EL (cell line): ENCODE data around the gene C20orf202.
"Not testable (repeated sequence)": the region's sequence is repeated elsewhere in the genome, so short reads cannot be mapped to it uniquely, and the experiment has no call there.

Experiments
- DNase-seq: peaks from one replicate; pipeline ENCODE4 v3.0.0-alpha.2; 2016

The C20orf202 gene

DNA sequence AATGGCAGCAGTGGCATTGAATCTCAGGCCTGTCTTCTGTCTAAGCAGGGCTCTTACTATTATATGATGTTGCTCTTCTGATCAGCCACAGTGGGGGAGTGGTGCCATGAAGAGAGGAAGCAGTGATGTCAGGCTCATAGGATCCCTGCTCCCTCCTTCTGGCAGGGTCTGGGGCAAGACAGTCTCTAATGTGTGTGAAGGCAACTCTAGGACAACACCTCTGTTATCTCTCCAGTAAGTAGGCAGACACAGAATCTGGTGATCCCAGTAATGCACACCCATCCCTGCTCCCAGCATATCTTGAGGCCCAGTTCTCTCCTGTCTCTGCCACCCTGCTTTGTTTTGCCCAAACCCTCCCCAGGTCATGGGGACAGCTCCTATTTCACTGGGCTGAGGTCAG, 8.8 kb downstream of the C20orf202 start:
- no peak for DNase-seq

- DNase-seq, result peak; percentile 69
Observed at GRCh38 chr20:1212607-1213396, 9.5 kb downstream of the C20orf202 start.

DNA sequence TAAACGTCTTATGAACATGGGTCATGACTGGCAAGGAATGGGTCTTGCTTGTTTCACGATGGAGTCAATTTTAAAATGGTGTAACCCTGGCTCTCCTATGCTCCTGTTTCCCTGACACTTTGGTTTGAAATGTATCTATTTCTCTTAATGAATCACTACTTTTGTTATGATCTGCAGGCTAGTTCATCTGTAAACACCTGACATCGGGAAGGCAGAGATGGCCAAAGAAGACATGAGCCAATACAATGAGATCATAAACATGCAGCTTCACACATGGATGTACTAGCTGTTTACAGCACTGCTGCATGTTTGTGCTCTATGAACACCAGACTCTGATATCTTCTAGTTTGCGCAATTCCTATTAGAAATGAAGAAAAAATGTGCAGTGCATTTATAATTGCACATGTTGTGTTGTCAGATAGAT, 11.6 kb downstream of the C20orf202 start:
- DNase-seq, result no peak

DNA sequence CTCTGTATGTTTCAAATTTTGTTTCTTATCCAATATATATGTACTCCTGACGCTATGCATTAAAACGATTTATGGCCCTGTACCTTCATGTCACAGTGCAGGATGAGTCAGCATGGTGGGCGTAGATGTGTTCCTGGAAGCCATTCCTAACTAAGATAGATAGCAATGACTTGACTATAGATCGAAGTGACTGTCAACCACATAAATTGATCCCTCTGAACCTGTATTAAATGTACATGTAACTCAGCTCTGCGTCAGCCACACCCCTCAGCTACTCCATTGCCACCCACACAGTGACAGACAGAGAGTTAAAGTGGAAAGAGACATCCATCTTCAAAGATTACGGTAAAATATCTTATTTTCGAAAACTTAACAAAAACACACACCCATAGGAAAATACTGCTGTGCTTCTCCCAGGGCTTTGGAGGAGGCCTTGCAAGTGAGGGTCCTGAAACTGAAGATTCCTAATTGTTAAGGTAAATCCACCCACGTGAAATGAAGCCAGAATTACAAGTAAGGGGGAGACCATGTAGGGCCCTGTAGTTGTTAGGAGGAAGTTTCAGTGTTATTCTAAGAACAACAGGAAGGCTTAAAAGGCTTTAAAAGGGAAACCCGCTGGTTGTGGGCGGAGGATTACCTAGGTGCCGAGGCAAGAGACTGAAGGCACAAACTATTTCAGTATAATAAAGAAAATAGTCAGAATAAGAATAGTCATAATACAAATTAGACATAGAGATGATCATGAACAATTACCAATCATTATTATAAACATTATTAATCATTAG, 12.3 kb downstream of the C20orf202 start:
- no peak for DNase-seq

DNA sequence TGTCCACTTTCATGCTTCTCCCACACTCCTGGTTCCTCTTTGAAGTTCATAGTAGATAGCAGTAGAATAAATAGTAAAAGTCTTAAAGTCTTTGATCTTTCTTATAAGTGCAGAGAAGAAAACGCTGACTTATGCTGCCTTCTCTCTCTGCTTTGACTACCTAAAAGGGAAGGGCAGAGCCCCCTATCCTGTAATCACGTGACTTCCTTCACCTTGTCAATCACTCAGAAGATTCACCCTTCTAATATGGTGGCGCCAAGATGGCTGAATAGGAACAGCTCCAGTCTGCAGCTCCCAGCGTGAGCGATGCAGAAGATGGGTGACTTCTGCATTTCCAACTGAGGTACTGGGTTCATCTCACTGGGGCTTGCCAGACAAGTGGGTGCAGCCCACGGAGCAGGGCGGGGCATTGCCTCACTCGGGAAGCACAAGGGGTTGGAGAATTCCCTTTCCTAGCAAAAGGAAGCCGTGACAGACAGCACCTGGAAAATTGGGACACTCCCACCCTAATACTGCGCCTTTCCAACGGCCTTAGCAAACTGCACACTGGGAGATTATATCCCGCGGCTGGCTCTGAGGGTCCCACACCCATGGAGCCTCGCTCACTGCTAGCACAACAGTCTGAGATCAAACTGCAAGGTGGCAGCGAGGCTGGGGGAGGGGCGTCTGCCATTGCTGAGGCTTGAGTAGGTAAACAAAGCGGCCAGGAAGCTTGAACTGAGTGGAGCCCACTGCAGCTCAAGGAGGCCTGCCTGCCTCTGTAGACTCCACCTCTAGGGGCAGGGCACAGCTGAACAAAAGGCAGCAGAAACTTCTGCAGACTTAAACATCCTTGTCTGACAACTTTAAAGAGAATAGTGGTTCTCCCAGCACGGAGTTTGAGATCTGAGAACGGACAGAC, 13.5 kb downstream of the C20orf202 start:
- not testable (repeated sequence) for DNase-seq

- not testable (repeated sequence) for DNase-seq
Observed at GRCh38 chr20:1222750-1223149, 19.5 kb downstream of the C20orf202 start.

DNA sequence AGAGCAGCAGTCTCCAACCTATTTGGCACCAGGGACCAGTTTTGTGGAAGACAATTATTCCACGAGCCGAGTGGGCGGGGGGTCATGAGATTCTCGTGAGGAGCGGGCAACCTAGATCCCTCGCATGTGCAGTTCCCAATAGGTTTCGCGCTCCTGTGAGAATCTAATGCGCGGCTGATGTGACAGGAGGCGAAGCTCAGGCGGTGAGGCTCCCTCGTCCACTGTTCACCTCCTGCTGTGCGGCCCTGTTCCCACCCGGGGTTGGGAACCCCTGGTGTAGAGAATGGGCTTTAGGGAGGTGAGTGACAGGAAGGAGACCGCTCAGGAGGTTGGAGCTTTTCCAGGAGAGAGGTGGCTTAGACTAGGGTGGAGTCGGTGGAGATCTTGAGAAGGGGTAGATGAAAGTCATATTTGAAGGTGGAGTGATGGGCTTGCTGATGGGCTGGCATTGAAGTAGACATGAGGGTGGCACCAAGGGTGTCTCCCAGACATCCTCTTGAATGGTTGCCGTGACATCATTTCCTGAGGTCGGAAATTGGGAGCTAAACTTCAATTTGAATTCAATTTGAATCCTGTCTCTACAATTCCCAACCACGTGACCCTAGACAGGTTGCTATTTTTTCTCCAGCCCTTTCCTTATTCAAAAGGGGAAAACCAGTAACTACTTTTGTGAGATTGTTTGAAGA, 21.1 kb downstream of the C20orf202 start:
- no peak for DNase-seq

DNA sequence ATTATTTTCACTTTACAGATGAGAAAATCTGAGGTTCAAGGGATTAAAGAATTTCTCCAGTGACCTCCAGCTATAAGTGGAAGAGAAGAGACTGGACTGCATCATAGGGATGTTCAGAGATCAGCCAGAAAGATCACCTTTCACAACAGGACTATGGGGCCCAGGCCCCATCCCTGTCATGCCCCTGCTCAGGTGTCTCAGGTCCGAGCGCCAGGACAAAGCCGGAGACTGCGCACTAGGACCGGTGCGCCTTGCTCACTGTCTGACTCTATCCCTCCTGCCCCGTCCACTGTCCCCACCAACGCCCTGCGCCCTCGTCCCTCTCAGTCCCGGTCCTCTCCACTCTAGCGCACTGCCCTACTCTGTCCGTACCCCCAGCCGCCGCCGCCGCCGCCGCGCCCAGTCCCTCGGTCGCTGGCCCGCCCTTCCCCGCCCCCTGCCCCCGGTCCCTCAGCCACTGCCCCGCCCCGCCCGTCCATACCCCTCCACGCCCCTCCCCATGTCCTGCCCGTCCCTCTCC, 22.1 kb downstream of the C20orf202 start:
- no peak for DNase-seq

- DNase-seq, result peak; percentile 75
Observed at GRCh38 chr20:1225783-1226654, 22.8 kb downstream of the C20orf202 start, which contains the start of gene RAD21L1. RAD21L1 (plus strand) TSS chr20:1226044; CDS start chr20:1228454, 2,410 bp downstream.

DNA sequence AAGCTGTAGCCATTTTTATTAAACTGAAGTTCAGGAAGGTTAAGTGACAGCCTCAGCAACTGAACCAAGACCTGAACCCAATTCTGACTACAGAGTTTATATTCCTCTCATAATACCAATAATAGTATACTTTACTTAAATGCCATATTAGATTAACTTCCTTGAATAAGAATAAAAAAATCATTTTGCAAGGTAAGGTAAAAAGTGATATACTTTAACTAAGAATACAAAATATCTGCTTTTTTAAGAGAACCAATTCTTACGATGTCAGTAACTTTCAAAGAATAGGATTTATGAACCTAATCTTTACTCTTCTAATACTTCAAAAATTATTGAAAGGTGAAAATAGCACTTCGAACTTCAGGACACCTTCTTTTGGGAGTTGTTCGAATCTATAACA, 26.3 kb downstream of the C20orf202 start:
- DNase-seq, result no peak

- DNase-seq, result no peak
Observed at GRCh38 chr20:1232286-1233111, 29.2 kb downstream of the C20orf202 start.

- DNase-seq, result no peak
Observed at GRCh38 chr20:1240549-1240948, 37.3 kb downstream of the C20orf202 start.

DNA sequence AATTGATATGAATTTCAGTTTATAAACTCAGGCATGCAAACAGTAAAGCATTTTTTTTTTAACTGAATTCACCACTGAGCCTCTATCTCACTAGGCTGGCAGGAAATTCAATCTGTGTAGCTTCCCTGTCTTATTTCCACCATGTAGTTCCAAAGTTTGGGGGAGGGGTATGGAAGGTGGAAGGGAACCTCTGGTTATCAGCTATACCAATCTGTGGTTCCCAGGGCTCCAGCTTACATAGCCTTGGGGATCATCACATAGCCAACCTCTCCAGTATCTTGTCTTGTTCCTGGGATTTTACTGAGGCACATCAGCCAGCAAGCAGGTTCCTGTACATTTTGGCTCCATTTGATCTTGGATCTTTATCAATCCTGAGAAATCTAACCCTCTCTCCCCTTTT, 38.2 kb downstream of the C20orf202 start:
- peak; percentile 24 for DNase-seq

DNA sequence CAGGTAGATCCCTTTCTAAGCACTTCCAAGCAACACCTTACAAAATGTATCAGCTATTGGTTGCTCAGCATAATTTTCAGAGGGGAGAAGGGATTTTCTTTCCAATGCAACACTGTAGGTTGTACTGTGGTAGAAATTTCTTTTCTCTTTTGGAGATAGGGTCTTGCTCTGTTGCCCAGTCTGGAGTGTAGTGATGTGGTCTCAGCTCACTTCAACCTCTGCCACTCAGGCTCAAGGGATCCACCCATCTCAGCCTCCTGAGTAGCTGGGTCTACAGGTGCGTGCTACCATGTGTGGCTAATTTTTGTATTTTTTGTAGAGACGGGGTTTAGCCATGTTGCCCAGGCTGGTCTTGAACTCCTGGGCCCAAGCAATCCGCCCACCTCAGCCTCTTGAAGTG, 38.8 kb downstream of the C20orf202 start:
- no peak for DNase-seq

DNA sequence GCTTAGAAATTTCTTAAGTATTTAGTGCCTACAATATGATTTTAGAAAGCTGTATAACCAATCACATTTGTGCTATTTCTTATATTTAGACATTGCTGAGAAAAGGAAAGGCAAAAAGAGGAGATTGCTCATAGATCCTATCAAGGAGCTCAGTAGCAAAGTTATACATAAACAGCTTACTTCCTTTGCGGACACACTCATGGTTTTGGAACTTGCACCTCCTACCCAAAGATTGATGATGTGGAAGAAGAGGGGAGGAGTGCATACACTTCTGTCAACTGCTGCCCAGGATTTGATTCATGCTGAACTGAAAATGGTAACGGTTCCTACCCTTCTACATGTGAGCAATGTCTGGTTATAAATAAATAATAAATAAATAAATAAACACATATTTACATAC, 39.3 kb downstream of the C20orf202 start:
- DNase-seq, result peak; percentile 91

DNA sequence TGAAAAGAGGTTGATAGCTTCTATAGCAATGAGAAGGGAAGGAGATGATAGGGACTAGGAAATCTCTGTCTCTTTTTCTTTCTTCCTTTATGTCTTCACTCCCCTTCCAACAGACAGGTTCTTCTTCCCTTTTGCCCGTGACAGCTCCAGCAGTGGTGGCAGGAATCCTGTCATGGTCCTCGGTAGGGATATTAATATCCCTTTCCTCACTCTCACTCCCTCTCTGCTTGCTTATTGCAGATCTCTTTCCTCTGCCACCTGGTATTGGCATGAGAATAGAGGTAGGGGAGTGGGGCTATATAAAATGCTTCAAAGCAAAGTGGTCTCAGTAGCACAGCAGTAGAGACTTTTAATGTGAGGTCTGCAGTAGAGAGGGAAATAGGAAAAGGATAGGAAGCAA, 42.3 kb downstream of the C20orf202 start:
- DNase-seq, result no peak

- DNase-seq, result no peak
Observed at GRCh38 chr20:1247689-1248088, 44.4 kb downstream of the C20orf202 start.

DNA sequence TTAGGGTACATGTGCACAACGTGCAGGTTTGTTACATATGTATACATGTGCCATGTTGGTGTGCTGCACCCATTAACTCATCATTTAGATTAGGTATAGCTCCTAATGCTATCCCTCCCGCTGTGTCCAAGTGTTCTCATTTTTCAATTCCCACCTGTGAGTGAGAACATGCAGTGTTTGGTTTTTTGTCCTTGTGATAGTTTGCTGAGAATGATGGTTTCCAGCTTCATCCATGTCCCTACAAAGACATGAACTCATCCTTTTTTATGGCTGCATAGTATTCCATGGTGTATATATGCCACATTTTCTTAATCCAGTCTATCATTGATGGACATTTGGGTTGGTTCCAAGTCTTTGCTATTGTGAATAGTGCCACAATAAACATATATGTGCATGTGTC, 47.0 kb downstream of the C20orf202 start:
- DNase-seq, result not testable (repeated sequence)

DNA sequence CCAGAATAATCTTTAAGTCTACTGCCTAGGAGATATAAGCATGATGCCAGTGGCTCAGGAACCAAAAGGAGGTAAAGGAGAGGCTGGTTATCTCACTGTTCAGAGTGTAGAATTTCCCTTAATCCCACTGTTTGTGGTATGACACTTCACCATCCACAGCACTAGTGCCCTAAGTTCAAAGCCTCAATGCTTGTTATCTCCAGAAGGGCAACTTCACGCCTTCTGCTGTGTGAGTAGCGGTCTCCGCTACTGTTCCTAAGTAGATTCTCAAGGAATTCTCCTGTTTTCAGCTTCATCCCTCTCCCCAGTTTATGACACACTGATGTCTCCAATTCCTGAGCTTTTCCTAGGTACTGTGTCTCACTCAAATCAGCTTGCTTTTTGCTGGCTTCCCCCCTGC, 49.2 kb downstream of the C20orf202 start:
- DNase-seq, result no peak

GRCh38 chr20:1254254-1254653, 51.0 kb downstream of the C20orf202 start:
- DNase-seq, result no peak
